Chondrocyte (in vitro differentiated cells): Measurements from ENCODE around the gene FBXO7. TPM values are rescaled to one million over a fixed set of nuclear protein-coding genes. Genes with fewer than 3 reads are reported as not detected.

Source experiments
- DNase-seq: peaks from one replicate; pipeline ENCODE4 v3.0.0; 2021; ENCODE audit warnings: mixed read lengths, low spot score
- H3K27ac Mint-ChIP-seq: one replicate; pipeline ENCODE4 v1.8.0; 2021; ENCODE audit warnings: mild to moderate bottlenecking, moderate library complexity, mixed read lengths; ENCODE audit not compliant: unreplicated experiment
- H3K27me3 Mint-ChIP-seq: 2 replicates; pipeline ENCODE4 v1.8.0; 2021; ENCODE audit warnings: low read depth, mixed read lengths
- H3K36me3 Mint-ChIP-seq: 2 replicates; pipeline ENCODE4 v1.8.0; 2021; ENCODE audit warnings: low read depth, mixed read lengths
- H3K4me1 Mint-ChIP-seq: 2 replicates; pipeline ENCODE4 v1.8.0; 2021; ENCODE audit warnings: low read depth, mild to moderate bottlenecking, mixed read lengths
- H3K4me3 Mint-ChIP-seq: one replicate; pipeline ENCODE4 v1.8.0; 2021; ENCODE audit warnings: mild to moderate bottlenecking, moderate library complexity, mixed read lengths; ENCODE audit not compliant: unreplicated experiment
- H3K9me3 Mint-ChIP-seq: 2 replicates; pipeline ENCODE4 v1.8.0; 2021; ENCODE audit warnings: low read depth, mixed read lengths
- CTCF ChIP-seq: fragments of 200-600 bp; sonication (generic); IDR thresholded peaks from 2 replicates; pipeline ENCODE4 v1.5.0; 2021; ENCODE audit warnings: antibody characterized with exemption, mild to moderate bottlenecking, moderate library complexity
- total RNA-seq: library from RNA; stranded (reverse); gene quantifications from 3 replicates; pipeline ENCODE4 v1.2.1, GENCODE V29; 2021

FBXO7 gene
- total RNA-seq, 1 donor from 2014 or later, result 76.6 TPM

- TF ChIP-seq CTCF, result no peak
- no peaks in the 10 kb centered on the region for H3K9me3 Mint-ChIP-seq
- H3K4me3 Mint-ChIP-seq, result no peak overlapping the region
These were observed 14.8 kb downstream of the FBXO7 start for GRCh38 chr22:32489377-32489776.

GRCh38 chr22:32490279-32490678 is 15.7 kb downstream of the FBXO7 start:
- Mint-ChIP-seq H3K4me3 (no peak overlapping the region), H3K36me3 (peaks cover 49% of the 10 kb centered on the region), H3K4me1 (peaks cover 23% of the 10 kb centered on the region), H3K27ac (no peak overlapping the region), H3K9me3 (no peaks in the 10 kb centered on the region), H3K27me3 (no peaks in the 10 kb centered on the region)
- DNase-seq, result no peak
- no peak for TF ChIP-seq CTCF

More at GRCh38 chr22:32489377-32489776, 14.8 kb downstream of the FBXO7 start:
- Mint-ChIP-seq H3K4me1 (peaks cover 23% of the 10 kb centered on the region), H3K27me3 (no peaks in the 10 kb centered on the region), H3K36me3 (peaks cover 46% of the 10 kb centered on the region), H3K27ac (no peak overlapping the region)
- no peak for DNase-seq

- no peak for DNase-seq
- Mint-ChIP-seq H3K36me3 (peaks cover 51% of the 10 kb centered on the region), H3K27ac (no peak overlapping the region), H3K27me3 (no peaks in the 10 kb centered on the region), H3K4me1 (peaks cover 12% of the 10 kb centered on the region), H3K4me3 (no peak overlapping the region), H3K9me3 (no peaks in the 10 kb centered on the region)
- TF ChIP-seq CTCF, result no peak
These were observed 17.5 kb downstream of the FBXO7 start for GRCh38 chr22:32492111-32492510.

GRCh38 chr22:32493551-32493950 is 18.9 kb downstream of the FBXO7 start:
- peaks cover 51% of the 10 kb centered on the region for H3K36me3 Mint-ChIP-seq
- H3K4me3 Mint-ChIP-seq, result no peak overlapping the region
- H3K27me3 Mint-ChIP-seq, result no peaks in the 10 kb centered on the region
- peaks cover 10% of the 10 kb centered on the region for H3K4me1 Mint-ChIP-seq
- H3K9me3 Mint-ChIP-seq, result no peaks in the 10 kb centered on the region
- no peak overlapping the region for H3K27ac Mint-ChIP-seq
- DNase-seq, result no peak
- TF ChIP-seq CTCF, result no peak

GRCh38 chr22:32494971-32495370 is 20.4 kb downstream of the FBXO7 start:
- no peak overlapping the region for H3K27ac Mint-ChIP-seq
- no peak for TF ChIP-seq CTCF
- no peaks in the 10 kb centered on the region for H3K9me3 Mint-ChIP-seq
- no peaks in the 10 kb centered on the region for H3K27me3 Mint-ChIP-seq
- DNase-seq, result no peak
- peaks cover 49% of the 10 kb centered on the region for H3K36me3 Mint-ChIP-seq
- H3K4me3 Mint-ChIP-seq, result no peak overlapping the region
- no peaks in the 10 kb centered on the region for H3K4me1 Mint-ChIP-seq
